Activated effector memory CD4-positive, alpha-beta T cell treated with Interleukin-2 at 50 U/mL for 16 hours (primary cell): ENCODE data around the gene LGR4.
"Not testable (repeated sequence)": the region's sequence is repeated elsewhere in the genome, so short reads cannot be mapped to it uniquely, and the experiment has no call there.

Experiments used
- DNase-seq: peaks from one replicate; pipeline ENCODE4 v3.0.0-alpha.2; 2020

The LGR4 gene

GRCh38 chr11:27334764-27335163, 137.8 kb downstream of the LGR4 start:
- DNase-seq: not testable (repeated sequence)

DNA sequence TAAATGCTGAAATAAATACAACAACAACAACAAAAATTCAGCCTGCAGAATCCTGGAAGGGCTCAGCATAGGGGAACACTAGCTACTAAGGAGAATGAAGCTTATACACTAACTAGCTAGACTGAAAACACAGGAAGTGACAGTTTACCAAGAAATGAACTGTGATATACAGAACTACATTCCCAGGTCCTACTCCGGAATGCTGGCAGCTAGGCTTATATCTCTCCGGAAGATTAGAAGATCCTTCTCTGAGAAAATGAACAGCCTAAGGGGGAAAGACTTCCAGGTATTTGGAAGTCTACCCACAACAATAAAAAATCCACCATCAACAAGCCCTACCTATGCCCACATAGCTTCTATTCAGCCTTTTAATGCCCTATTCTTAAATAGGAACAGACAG, 140.6 kb downstream of the LGR4 start:
- no peak for DNase-seq

DNA sequence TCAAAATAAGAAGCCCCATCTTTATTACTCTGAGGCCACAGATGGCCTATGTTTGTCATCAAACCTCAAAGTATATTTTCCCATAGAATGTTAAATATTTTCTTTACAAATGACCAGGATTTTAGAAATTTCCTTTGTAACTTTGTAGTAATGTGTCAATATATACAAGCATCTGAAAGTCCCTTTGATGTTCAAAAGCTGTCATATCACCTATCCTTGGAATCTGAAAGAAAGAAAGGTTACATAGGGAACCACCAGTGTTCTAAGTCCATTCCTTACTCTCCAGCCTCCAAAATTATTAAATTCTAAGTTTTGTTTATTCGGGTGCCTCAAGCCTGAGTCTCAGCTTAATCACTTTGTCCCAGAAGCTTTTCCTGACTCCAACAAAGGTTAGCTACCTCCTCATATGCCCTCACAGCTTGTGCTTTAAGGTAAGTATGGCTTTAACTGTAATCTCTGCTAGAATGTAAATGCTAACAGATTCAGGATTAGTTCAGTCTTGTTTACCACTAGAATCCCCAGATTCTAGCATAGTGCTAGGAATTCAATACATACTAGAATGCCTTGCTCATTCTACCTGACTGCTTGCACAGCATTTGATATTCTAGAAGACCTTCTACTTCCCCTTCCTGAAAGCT, 141.8 kb downstream of the LGR4 start:
- no peak for DNase-seq

- DNase-seq: no peak
Observed at GRCh38 chr11:27329867-27330632, 142.5 kb downstream of the LGR4 start.

DNA sequence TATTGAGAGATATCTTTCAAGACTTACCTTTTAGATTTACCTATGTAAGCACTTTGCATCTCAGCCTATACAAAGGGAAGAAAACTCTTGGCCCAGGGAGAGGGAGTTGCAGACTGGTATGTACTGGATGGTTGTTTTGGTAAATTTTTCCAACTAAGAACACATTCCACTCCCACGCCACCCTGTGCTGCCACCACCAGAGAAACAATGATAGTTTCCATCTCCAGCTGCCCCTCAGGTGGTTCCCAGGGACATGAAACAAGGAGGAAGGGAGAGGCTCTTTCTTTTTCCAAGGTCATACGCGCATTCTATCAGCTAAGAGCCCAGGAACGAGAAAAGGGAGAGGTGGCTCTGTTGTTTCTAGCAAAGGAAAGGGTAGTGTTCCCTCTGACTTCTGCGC, 144.0 kb downstream of the LGR4 start:
- DNase-seq: no peak

DNA sequence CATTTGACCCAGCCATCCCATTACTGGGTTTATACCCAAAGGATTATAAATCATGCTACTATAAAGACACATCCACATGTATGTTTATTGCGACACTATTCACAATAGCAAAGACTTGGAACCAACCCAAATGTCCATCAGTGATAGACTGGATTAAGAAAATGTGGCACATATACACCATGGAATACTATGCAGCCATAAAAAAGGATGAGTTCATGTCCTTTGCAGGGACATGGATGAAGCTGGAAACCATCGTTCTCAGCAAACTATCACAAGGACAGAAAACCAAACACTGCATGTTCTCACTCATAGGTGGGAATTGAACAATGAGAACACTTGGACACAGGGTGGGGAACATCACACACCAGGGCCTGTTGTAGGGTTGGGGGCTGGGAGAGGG, 145.5 kb downstream of the LGR4 start:
- DNase-seq: not testable (repeated sequence)

DNA sequence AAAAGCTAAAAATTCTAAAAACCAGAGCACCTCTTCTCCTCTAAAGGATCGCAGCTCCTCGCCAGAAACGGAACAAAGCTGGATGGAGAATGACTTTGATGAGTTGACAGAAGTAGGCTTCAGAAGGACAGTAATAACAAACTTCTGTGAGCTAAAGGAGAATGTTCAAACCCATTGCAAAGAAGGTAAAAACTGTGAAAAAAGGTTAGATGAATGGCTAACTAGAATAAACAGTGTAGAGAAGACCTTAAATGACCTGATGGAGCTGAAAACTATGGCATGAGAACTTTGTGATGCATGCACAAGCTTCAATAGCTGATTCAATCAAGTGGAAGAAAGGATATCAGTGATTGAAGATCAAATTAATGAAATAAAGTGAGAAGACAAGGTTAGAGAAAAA, 150.4 kb downstream of the LGR4 start:
- not testable (repeated sequence) for DNase-seq

DNA sequence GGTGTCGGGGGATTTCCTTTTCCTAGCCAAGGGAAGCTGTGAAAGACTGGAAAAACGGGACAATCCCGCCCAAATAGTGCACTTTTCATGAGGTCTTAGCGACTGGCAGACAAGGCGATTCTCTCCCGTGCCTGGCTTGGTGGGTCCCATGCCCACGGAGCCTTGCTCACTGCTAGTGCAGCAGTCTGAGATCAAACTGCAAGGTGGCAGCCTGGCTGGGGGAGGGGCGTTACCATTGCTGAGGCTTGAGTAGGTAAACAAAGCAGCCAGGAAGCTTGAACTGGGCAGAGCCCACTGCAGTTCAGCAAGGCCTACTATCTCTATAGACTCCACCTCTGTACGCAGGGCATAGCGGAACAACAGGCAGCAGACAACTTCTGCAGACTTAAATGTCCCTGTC, 151.2 kb downstream of the LGR4 start:
- not testable (repeated sequence) for DNase-seq

- no peak for DNase-seq
Observed at GRCh38 chr11:27319072-27319471, 153.5 kb downstream of the LGR4 start.

DNA sequence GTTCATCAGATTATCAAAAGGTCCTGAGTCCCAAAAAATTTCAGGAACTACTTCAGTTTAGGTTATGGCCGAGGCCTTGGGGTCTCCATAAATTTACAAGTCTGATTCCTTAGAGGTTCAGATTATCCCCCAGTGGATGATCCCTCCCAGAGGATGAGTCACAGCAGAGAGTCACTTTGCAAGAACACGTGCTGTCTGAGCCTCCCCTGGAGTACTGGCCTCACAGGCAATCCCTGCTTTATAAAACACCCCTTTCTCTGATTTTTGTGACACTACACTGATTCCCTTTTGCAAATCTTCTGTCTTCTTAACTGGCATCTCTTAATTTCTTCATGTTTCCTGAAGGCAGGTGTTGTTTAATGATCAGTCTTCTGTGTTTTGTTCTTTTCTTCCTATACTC, 154.8 kb downstream of the LGR4 start:
- DNase-seq: no peak
